NCI-H1092 (cell line): ENCODE results near the gene IFIT2.
"Not testable (repeated sequence)": the region's sequence is repeated elsewhere in the genome, so short reads cannot be mapped to it uniquely, and the experiment has no call there.

ENCODE experiments used
- DNase-seq: peaks from one replicate; lab custom pipeline; 2025; lab: John Stamatoyannopoulos, UW

The IFIT2 gene

DNA sequence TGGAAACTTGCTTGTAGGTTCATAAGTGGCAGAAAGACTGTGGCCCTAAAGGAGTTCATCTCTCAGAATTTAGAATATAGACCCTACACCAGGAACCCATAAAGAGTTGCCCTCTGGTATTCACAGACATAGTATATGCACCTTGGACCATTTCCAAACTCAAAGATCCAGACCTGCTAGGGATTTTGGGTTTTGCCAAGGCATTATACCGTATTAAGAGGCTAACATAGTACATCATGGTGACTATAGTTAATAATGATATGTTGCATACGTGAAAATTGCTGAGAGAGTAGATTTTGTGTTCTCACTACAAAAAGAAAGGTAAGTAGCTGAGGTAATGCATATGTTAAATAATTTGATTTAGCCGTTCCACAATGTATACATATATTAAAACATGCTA, 39.8 kb downstream of the IFIT2 start:
- DNase-seq = no peak

DNA sequence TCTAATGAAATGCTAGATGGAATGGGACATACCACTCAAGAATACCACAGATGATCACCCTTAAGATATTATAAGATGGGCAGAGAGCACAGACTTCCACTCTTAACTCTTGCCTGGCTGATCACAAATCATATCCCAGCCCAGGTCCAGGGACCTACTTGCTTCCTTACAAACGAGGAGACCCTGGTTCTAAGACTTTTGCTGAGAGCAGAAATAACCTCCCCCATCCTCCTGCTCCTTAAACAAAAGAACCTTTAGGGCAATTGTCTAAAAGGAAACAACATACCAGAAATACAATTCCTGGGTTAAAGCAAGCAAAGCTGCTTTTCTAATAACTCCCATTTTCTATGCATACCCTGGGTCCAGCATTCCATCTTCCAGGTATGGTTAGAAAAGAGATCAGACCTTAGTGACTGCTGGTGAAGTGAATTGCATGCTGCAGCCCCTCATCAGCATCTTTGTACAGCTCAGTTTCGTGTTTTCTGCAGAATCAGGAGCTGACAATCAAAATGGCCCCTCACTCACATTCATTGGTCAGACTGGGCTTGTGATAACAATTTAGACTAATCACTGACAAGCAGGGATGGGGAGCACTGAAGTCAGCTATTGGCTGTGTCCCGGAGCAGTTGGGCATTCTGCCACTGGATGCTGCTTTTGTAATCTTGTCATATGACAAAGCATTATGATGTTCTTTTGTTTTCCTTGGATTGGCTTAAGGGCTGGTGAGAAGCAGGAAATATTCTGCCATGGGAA, 40.5 kb downstream of the IFIT2 start:
- no peak for DNase-seq

- no peak for DNase-seq
Observed at GRCh38 chr10:89343089-89343767, 41.4 kb downstream of the IFIT2 start.

DNA sequence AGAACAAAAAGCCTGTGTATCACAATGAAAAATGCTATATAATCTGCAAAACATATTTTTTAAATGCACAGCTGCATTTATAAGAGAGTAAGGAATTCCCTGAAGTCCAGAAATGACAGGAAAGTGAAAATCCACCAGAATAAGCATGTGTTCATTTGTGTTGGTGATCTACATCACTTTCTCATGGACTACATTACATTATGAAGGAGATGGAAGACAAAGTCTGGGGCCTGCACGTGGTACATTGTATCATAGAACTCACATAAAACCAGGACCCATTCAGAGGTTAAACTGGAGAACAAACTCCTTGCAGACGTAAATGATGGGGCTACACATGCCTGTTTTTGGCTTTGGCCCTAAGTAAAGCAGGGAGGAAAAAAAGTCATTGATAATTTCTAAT, 42.3 kb downstream of the IFIT2 start:
- DNase-seq = no peak

DNA sequence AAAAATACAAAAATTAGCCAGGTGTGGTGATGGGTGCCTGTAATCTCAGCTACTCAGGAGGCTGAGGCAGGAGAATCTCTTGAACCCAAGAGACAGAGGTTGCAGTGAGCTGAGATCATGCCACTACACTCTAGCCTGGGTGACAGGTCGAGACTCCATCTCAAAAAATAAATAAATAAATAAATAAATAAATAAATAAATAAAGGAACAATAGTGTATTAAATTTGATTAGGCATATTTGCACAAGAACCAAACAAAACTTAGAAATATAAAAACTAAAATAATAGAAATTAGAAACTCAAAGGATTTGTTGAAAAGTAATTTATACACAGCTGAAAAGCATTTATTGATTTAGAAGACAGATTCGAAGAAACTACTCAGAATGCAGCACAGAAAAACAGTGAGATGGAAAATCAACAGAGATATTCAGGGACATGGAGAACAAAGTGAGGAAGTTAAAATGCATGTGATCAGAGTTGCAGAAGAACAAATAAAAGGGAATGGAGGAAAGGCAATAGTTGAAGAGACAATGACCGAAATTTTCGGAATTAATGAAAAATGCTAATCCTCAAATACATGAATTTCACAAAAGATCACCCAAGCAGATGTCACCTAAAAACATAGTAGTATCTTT, 43.6 kb downstream of the IFIT2 start:
- DNase-seq = no peak

DNA sequence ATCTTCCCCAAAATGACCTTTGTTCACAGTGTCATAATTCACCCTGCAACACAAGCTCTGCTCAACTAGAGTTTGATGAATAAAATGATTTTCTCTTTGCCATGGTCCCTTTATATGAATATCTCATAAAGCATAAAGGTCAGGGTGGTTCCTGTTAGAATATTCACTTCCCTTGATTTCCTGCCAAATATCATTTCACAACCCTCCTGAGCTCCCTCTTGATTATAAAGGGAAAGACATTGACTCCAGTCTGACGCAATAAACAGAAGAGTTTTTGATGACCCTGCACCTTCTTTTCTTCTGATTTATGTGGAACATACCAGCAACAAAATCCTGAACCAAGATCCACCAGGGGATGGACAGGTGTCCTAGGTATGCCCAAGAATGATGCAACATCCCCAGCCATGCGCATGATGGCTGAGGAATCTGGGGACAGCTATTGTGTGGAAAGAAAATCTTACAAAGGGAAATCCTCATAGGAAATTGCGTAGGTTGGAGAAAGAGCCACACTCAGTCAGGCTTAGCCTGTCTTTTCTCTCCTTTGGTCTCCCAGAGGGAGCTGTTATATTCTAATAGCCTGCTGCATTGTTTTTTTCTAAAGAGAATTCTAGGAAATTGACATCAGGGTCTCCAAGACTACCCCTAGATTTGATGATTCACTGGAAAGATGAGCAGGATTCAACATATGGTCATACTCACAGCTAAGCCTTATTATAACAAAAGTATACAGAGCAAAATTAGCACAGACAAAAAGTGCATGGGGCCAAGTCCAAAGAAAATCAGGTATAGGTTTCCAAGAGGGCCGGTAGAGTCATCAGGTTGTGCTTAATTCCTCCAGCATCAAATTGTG, 44.8 kb downstream of the IFIT2 start:
- no peak for DNase-seq

DNA sequence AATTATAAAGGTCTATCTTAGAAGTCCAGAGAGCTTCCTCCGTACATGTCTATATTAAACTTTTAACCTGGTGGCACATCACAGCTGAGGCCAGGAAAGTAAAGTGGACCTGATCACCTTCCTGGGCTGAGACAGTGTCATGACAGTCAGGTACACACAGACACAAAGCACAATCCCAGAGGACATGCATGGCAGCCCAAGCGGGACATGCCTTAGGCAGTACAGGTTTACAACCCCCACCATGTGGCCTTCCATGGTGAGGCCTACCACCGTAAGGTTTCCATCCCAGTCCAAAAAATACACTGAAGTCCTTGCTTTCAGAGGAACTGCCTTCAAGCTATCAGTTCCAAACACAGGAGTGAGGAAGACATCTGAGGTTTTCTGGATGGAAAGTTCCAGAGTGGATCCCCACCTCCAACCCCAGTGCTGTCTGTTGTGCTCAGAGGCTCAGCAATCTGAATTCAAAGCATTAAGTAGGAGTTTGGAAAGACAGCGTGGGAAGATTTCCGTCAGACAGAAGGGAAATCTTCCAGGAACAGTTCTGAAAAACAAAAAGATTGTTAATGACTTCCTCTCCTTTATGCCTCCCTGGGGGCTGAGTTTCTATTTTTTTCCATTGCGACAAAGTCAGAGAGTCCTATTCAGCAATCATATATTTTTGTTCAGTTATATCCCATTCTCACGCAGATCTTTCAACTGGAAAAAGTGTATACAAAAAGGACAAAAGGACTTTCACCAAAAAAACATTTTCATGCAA, 46.0 kb downstream of the IFIT2 start:
- no peak for DNase-seq

GRCh38 chr10:89348481-89348880, 46.6 kb downstream of the IFIT2 start:
- no peak for DNase-seq

DNA sequence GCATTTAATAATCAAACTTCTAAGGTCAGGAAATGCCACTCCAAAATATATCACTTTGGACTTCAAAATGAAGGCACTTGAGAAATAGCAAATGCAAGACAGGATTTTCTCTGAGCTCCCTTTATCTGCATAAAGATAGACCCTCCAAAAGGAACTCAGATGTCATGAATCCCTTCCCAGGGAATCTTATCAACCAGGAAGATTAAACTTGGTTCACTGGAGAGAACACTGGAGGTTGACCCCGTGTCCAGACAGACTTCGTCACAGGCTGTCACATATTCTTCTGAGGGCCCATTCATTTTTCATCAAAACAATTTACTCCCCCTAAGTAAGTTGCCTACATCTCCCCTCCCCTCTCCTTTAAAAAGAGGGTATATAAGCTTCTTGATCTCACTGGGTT, 47.1 kb downstream of the IFIT2 start:
- no peak for DNase-seq

DNA sequence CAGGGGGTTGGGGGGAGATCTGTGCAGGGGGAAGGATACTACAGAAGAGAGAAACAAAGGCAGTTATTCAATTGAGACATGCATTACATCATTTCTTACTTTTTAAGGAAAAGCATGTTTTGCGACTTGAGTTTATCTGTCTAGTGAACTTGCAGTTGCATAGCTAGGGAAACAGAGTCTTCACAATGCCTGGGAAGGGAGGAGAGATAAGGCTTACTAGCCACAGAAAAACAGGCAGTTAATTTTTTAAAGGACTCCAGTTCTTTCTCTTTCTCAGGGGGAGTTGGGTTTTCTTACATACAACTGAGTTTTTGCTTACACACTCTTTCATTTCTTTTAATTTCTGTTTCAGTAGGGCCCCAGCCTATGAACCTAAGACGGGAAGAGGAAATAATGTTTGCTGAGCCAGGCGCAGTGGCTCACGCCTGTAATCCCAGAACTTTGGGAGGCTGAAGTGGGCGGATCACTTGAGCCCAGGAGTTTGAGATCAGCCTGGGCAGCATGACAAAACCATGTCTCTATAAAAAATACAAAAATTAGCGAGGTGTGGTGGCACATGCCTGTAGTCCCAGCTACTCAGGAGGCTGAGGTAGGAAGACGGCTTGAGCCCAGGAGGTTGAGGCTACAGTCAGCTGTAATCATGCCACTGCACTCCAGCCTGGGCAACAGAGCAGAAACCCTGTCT, 48.9 kb downstream of the IFIT2 start:
- not testable (repeated sequence) for DNase-seq

DNA sequence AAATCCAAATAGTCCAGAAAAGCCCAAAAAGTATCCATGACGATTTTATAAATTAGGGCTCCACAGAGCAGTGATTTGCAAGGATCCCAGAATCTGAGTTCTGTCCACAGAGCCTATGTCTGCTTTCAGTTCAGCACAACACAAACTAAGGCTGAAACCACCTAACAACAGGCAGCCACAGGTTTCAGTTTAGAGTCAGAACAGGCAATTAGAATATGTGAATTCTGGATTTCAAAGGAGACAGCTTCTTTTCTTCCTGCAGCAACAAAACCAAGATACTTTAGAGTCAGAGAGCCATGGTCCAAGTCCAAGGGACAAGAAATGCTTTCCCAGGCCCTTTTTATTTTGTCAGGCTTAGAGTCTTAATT, 49.5 kb downstream of the IFIT2 start:
- DNase-seq = no peak

DNA sequence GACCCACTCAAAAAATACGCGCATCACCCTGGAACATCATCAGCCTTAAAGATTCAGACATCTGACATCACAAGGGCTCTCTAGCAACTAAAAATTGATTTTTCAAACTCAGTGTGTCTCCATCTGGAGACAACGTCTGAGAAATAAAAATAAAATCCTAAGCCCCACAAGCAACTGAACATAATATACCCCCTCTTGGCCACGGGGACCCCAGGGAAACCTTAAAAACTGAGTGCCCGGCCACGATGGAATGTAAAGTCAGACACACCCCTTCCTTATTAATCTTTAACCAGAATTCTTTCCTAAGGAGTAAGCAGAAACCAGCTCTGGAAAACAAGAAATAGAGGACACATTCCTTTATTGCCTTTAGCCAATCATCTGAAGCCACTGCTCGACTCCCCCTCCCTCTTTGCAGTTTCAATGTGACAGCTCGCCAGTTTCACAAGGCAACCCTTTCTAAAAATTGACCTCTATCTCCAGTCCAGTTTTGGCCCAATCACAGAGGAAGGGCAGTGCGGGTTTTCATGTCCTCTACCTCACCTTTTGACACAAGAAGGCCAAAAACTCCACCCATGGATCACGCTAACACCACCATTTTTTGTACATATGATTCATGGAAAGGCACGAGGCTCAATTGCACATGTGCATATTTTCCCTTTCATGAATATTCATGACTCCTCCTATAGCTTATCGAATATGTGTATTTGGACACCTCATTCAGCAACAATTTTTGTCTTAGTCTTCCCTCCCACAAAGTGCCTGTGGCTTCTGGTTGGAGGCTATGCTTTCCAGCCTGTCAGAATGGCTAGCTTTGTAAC, 50.1 kb downstream of the IFIT2 start:
- no peak for DNase-seq

GRCh38 chr10:89352802-89353201, 51.0 kb downstream of the IFIT2 start:
- DNase-seq = no peak

DNA sequence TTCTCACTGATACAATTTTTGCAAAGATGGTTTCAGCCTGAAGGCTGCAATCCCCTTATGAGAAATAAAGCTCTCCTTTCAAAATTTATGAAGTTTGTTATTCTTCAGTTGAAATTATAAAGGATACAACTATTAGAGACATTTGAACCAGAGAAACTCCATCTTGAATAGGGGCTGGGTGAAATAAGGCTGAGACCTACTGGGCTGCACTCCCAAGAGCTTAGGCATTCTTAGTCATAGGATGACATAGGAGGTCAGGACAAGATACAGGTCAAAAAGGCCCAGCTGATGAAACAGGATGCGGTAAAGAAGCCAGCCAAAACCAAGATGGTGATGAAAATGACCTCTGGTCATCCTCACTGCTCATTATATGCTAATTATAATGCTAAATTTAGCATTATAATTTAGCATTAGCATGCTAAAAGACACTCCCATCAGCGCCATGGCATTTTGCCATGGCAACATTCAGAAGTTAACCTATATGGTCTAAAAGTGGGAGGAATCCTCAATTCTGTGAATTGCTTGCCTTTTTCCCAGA, 53.6 kb downstream of the IFIT2 start:
- no peak for DNase-seq

GRCh38 chr10:89357096-89357495, 55.2 kb downstream of the IFIT2 start:
- DNase-seq = no peak

DNA sequence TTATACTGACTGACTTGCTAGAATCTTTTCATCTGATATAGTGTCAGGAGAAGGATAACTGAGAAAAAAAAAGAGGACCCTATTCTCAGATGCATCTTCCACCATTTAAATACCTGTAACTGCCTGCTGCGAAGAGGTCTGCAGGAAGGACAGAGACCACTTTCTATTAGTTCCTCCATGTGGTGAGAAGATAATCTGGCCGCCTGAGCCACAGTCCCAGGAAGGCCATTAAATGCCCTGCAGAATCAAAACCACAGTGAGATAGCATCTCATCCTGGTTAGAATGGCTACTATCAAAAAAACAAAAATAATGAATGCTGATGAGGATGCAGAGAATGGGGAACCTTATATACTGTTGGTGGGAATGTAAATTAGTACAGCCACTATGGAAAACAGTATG, 56.1 kb downstream of the IFIT2 start:
- DNase-seq = no peak
